HG02623 (cell line): ENCODE data around the gene ATP2B1.

Experiments used
- ATAC-seq: cut with Tn5 transposase; IDR thresholded peaks from one replicate; pipeline ENCODE4 v1.9.1; 2021; ENCODE audit warnings: moderate library complexity; ENCODE audit not compliant: unreplicated experiment

Gene ATP2B1

DNA sequence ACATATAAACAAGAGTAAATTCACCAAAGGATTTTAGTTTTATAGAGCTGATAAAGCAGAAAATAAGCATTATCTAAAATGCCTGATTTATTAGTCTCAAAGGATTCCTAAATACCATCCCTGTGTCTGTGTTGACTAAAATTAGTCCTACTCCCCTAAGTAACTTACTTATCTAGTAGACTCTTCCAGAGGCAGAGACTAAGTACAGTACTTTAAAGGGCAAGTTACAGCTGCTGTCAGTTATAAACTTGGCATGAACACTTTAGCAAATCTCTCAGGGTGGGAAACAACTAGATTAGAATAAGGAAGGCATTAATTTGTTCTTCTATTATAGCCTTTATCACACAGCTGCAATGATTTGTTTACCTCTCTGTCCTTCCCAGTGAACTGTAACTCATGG lies 46.0 kb downstream of the ATP2B1 start:
- no peak for ATAC-seq

GRCh38 chr12:89661706-89662330 lies 46.8 kb downstream of the ATP2B1 start:
- ATAC-seq, result peak; percentile 32

DNA sequence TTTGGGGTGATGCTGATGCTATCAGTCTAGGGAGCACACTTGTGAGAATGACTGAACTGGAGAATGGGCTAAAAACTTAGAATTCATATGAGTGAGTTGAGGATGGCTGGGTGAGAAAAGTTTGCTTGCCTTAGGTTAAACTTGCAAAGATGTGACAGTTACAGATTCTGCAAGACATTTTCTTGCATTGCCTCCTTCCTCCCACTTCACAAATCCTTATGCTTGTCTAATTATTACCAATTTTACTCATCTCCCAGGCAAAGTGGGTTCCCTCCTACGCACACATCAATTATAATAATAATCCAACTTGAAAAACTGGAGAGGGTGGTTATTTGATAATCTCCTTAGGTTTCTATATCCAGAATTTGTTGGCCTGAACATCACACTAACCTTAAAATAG lies 50.9 kb downstream of the ATP2B1 start:
- ATAC-seq, result no peak

DNA sequence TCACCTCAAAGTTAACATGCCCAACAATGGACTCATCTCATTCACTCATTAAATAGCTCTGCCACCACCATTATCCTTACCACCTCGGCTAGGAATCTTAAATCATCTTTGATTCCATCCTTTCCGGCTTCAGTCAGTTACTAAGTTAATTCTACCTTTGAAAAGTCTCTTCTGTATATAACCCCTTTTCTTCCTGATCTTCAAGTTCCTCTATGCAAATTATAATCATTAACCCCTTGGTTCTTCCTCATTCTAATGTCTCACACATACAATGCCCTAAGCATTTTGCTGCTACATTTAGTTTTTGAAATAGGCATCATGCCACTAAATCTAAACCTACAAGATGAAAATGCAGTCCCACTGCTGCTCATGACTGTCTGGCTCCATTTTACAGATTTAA lies 51.6 kb downstream of the ATP2B1 start:
- no peak for ATAC-seq

DNA sequence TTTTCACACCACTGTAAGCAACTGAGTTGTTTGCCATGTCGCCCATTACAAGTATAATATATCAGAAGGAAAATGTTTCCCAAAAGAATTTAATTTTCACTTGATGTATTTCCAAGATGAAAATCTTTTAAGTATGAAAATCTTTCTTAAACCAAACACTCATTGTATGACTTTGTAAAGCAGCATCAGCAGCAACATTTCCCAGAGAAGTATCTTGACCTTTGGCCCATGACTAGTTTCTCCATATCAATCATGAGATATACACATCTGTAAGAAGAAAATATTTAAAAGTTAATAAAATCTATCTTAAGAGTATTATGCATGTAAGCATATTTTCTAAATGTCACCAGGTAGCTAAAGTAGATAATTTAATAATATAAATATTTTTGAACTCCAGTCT lies 52.8 kb downstream of the ATP2B1 start:
- ATAC-seq, result no peak

GRCh38 chr12:89651192-89651591 lies 57.4 kb downstream of the ATP2B1 start:
- no peak for ATAC-seq

GRCh38 chr12:89650239-89650638 lies 58.4 kb downstream of the ATP2B1 start:
- ATAC-seq, result no peak

DNA sequence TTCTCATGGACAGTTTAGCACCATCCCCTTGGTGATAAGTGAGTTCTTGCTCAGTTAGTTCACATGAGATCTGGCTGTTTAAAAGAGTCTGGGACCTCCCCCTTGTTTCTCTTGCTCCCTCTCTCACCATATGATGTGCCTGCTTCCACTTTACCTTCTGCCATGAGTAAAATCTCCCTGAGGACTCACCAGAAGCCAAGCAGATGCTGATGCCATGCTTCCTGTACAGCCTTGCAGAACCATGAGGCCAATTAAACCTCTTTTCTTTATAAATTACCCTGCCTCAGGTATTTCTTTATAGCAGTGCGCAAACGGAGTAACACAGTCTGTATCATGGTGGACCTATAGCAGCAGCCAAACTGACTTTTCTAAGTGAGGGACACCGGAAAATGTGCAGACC lies 58.8 kb downstream of the ATP2B1 start:
- no peak for ATAC-seq

- no peak for ATAC-seq
Observed at GRCh38 chr12:89649139-89649538, 59.5 kb downstream of the ATP2B1 start.

- ATAC-seq, result no peak
Observed at GRCh38 chr12:89648211-89648930, 60.3 kb downstream of the ATP2B1 start.

DNA sequence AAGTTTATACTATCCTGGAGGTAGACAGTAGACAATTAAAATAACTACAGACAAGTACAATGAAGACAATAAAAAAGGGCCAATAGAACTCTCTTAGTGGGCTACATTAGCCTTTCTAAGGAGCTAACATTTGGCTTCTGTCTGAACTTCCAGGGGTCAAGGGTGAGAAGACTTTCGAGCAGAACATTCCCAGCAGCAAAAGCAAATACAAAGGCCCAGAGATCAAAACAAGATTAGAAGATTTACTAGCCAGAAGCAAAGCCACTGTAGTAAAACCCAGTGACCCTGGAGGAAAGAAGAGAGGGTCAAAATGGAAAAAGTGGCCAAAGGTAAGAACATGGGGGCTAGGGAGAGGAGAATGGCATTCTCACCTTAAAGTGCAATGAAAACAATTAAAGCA lies 63.2 kb downstream of the ATP2B1 start:
- no peak for ATAC-seq

GRCh38 chr12:89642959-89643358 lies 65.7 kb downstream of the ATP2B1 start:
- no peak for ATAC-seq

- ATAC-seq, result no peak
Observed at GRCh38 chr12:89636776-89637160, 71.9 kb downstream of the ATP2B1 start.

- no peak for ATAC-seq
Observed at GRCh38 chr12:89636052-89636775, 72.4 kb downstream of the ATP2B1 start.

DNA sequence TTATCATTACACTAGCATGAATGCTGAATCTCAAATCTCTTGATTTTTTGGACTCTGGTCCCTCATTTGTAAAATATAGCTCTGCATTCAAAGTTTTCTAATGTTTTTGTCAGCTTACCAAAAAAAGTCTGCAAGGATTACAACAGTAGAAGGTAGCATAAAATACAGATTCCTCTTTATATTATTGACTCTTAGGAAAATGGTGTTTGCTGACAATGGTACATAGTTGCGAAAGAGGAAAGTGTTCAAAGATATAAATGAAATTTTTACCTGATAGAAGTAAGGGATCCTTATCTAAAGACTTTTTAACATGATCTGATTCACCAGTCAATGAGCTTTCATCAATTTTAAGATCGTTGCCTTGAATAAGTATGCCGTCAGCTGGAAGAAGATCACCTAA lies 74.1 kb downstream of the ATP2B1 start:
- no peak for ATAC-seq

DNA sequence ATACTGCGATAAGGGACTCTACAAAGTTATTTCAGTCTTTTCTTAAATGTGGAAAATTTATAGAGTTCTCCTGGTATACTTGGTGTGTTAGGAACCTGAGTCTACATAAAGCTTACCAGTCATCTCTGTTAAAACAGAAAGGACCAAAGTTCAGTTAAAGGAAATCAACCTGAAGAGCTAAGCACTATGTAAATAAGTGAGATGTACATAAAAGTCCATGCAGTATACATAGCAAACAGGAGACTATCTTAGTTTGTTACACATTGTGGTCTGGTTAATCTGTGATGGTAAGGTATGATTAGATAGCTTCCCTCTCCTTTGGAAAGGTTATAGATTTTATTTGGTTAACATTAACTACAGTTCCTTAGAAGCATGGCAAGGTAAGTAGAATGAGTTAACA lies 75.9 kb downstream of the ATP2B1 start:
- ATAC-seq, result no peak

- ATAC-seq, result no peak
Observed at GRCh38 chr12:89622115-89622514, 86.5 kb downstream of the ATP2B1 start.

DNA sequence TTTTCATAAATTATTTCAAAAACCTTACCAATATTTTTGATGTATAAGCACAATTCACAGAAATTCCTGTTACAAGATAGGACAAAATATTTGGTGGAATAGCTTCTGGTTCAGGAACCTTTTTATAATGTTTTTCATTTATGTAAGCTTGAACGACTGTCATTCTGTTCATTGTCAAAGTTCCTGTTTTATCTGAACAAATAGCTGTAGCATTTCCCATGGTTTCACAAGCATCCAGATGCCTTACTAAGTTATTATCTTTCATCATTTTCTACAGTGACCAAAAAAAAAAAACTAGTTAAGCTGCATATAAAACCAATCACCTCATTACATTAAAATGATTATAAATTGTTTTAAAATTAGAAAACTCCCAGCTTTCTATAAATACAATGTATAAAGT lies 87.1 kb downstream of the ATP2B1 start:
- ATAC-seq, result no peak

GRCh38 chr12:89619764-89620163 lies 88.9 kb downstream of the ATP2B1 start:
- no peak for ATAC-seq

GRCh38 chr12:89618113-89618862 lies 90.3 kb downstream of the ATP2B1 start:
- ATAC-seq, result no peak

GRCh38 chr12:89610366-89610765 lies 98.3 kb downstream of the ATP2B1 start:
- ATAC-seq, result no peak

DNA sequence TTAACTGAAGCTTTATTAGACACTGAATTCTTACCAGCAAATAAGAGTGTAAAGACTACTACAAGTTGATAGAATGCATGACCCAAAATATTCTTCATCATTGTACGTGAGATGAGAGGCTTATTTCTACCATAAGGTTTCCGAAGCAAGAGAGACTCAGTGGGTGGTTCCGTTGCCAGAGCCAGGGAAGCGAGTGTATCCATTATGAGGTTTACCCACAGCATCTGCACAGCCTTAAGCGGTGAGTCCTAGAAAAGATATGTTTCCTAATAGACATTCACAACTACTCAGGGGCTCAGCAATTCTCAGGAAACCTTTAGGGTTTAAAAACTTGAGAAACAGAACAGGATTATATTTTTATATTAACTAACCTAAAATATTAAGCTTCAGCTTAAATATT lies 105.0 kb downstream of the ATP2B1 start:
- no peak for ATAC-seq
